PC-3 (cell line): ENCODE measurements around the gene KCTD8. TPM values are rescaled to one million over a fixed set of nuclear protein-coding genes. Genes with fewer than 3 reads are reported as not detected.

Experiments
- ATAC-seq: fragments of 200-7000 bp; cut with Tn5 transposase; 2 replicates; pipeline ENCODE4 v1.9.1; 2020; ENCODE audit warnings: mild to moderate bottlenecking, moderate library complexity
- BruUV-seq: library from RNA; stranded (reverse); fragments of 400-500 nt; replicated peaks from 2 replicates; lab custom pipeline; 2021; lab: Mats Ljungman, UMichigan
- CTCF ChIA-PET: fragments of 300-600 bp; sonication (Branson Sonifier 250); formaldehyde crosslinking; loops from one replicate; lab custom pipeline; 2022; ENCODE audit warnings: antibody characterized with exemption; lab: Charles Lee
- POLR2A ChIA-PET: fragments of 300-600 bp; sonication (Branson Sonifier 250); formaldehyde crosslinking; loops from one replicate; lab custom pipeline; 2022; ENCODE audit warnings: antibody characterized with exemption; ENCODE audit not compliant: unreplicated experiment; lab: Charles Lee
- DNase-seq: peaks from one replicate; pipeline ENCODE4 v3.0.0-alpha.2; 2015
- H2AFZ ChIP-seq: fragments of 300-600 bp; sonication (generic); 2 replicates; pipeline ENCODE4 v1.6.0; 2016; ENCODE audit warnings: antibody characterized with exemption, low read length
- H3F3A ChIP-seq: fragments of 300-600 bp; sonication (generic); one replicate; pipeline ENCODE4 v1.6.0; 2017; ENCODE audit warnings: antibody characterized with exemption, low read length, control low read depth, mild to moderate bottlenecking; ENCODE audit not compliant: unreplicated experiment
- H3K27ac ChIP-seq: fragments of 300-600 bp; sonication (generic); 2 replicates; pipeline ENCODE4 v1.5.1; 2016; ENCODE audit warnings: mild to moderate bottlenecking, low read length
- H3K27me3 ChIP-seq: fragments of 300-600 bp; sonication (generic); 2 replicates; pipeline ENCODE4 v1.6.1; 2016; ENCODE audit warnings: low read length, mixed read lengths
- H3K36me3 ChIP-seq: fragments of 300-600 bp; sonication (generic); 2 replicates; pipeline ENCODE4 v1.6.1; 2016; ENCODE audit warnings: low read depth, mixed run types, low read length, mixed read lengths
- H3K4me1 ChIP-seq: fragments of 300-600 bp; sonication (generic); 2 replicates; pipeline ENCODE4 v1.5.1; 2016; ENCODE audit warnings: low read length; ENCODE audit not compliant: insufficient read depth
- H3K4me2 ChIP-seq: fragments of 300-600 bp; sonication (generic); 2 replicates; pipeline ENCODE4 v1.6.0; 2016; ENCODE audit warnings: low read length
- H3K4me3 ChIP-seq: fragments of 300-600 bp; sonication (generic); 2 replicates; pipeline ENCODE4 v1.5.1; 2016; ENCODE audit warnings: mild to moderate bottlenecking, low read length, mixed read lengths
- H3K79me2 ChIP-seq: fragments of 300-600 bp; sonication (generic); 2 replicates; pipeline ENCODE4 v1.6.1; 2017; ENCODE audit warnings: low read length, mixed read lengths
- H3K9ac ChIP-seq: fragments of 300-600 bp; sonication (generic); 2 replicates; pipeline ENCODE4 v1.6.0; 2016; ENCODE audit warnings: mild to moderate bottlenecking, low read length
- H3K9me2 ChIP-seq: fragments of 300-600 bp; sonication (generic); replicated peaks from 2 replicates; pipeline ENCODE4 v1.6.1; 2016; ENCODE audit warnings: mixed run types, low read length, mixed read lengths
- H3K9me3 ChIP-seq: fragments of 300-600 bp; sonication (generic); 2 replicates; pipeline ENCODE4 v1.6.1; 2016; ENCODE audit warnings: low read length, mixed read lengths
- H4K20me1 ChIP-seq: fragments of 300-600 bp; sonication (generic); 2 replicates; pipeline ENCODE4 v1.6.1; 2016; ENCODE audit warnings: low read length, mixed read lengths
- CTCF ChIP-seq: fragments of 300-600 bp; sonication (generic); conservative IDR thresholded peaks from 2 replicates; pipeline ENCODE4 v1.5.1; 2017; ENCODE audit warnings: antibody characterized with exemption, low read depth, mild to moderate bottlenecking, low read length
- EZH2 ChIP-seq: fragments of 300-600 bp; sonication (generic); IDR thresholded peaks from one replicate; pipeline ENCODE4 v1.6.1; 2017; ENCODE audit warnings: antibody characterized with exemption, mild to moderate bottlenecking, low read length; ENCODE audit not compliant: unreplicated experiment
- EZH2phosphoT487 ChIP-seq: fragments of 300-600 bp; sonication (generic); IDR thresholded peaks from 2 replicates; pipeline ENCODE4 v1.6.1; 2018; ENCODE audit warnings: mild to moderate bottlenecking, antibody characterized with exemption, low read length, borderline replicate concordance
- intact Hi-C: fragments of 100-400 bp; cut with micrococcal nuclease; formaldehyde crosslinking; loops from 2 replicates; pipeline ENCODE4 v1.9.0; 2023
- total RNA-seq: library from RNA; depleted of rRNA; stranded (reverse); fragments of >200 nt; gene quantifications from 2 replicates; pipeline ENCODE4 v1.2.3, GENCODE V29; 2014

KCTD8 gene
- total RNA-seq, 1 experiment from 2014 or later = not detected

- no peaks in the 10 kb centered on the region for H3K79me2 ChIP-seq
- TF ChIP-seq EZH2phosphoT487 (no peak), EZH2 (no peak), CTCF (no peak)
- H2AFZ ChIP-seq = no peak overlapping the region
- TSS peak; percentile 36 for BruUV-seq
- no peaks in the 10 kb centered on the region for H3K9me2 ChIP-seq
- no peak overlapping the region for H3K27ac ChIP-seq
- H3K27me3 ChIP-seq = no peaks in the 10 kb centered on the region
- no peaks in the 10 kb centered on the region for H3K4me1 ChIP-seq
- H4K20me1 ChIP-seq = no peaks in the 10 kb centered on the region
- POLR2A ChIA-PET = no interaction called here
- intact Hi-C loops = no loop called here
- no peak overlapping the region for H3K9ac ChIP-seq
- H3K4me2 ChIP-seq = peak overlapping the region; percentile 92; the same call in 1 of the 2 replicates
- no peaks in the 10 kb centered on the region for H3K36me3 ChIP-seq
- no peak for DNase-seq
- CTCF ChIA-PET = no interaction called here
- no peaks in the 10 kb centered on the region for H3K9me3 ChIP-seq
- H3F3A ChIP-seq = no peaks in the 10 kb centered on the region
- no peak overlapping the region for H3K4me3 ChIP-seq
- ATAC-seq = no peak
Observed at GRCh38 chr4:44446801-44447562, 1.6 kb downstream of the KCTD8 start.

- no peaks in the 10 kb centered on the region for H3K9me3 ChIP-seq
- no peak for TF ChIP-seq CTCF
- no peak for DNase-seq
- no peak overlapping the region for H2AFZ ChIP-seq
- BruUV-seq = no TSS peak
- CTCF ChIA-PET = no interaction called here
- no peaks in the 10 kb centered on the region for H4K20me1 ChIP-seq
- H3K4me2 ChIP-seq = 0 out of 2 replicates have a peak overlapping the region, but pooled peaks have one; percentile 2
- intact Hi-C loops = no loop called here
- H3K4me1 ChIP-seq = no peaks in the 10 kb centered on the region
- no peaks in the 10 kb centered on the region for H3K9me2 ChIP-seq
- H3K9ac ChIP-seq = no peak overlapping the region
- POLR2A ChIA-PET = no interaction called here
- no peaks in the 10 kb centered on the region for H3K36me3 ChIP-seq
- H3K27ac ChIP-seq = no peak overlapping the region
- no peak for ATAC-seq
- H3K27me3 ChIP-seq = no peaks in the 10 kb centered on the region
- H3F3A ChIP-seq = no peaks in the 10 kb centered on the region
- no peak overlapping the region for H3K4me3 ChIP-seq
- no peaks in the 10 kb centered on the region for H3K79me2 ChIP-seq
Observed at GRCh38 chr4:44446191-44446590, 2.4 kb downstream of the KCTD8 start.

- Histone ChIP-seq H4K20me1 (no peaks in the 10 kb centered on the region), H3K27ac (no peak overlapping the region), H3K4me1 (peaks cover 9% of the 10 kb centered on the region; the same call in 1 of the 2 replicates), H3F3A (no peaks in the 10 kb centered on the region), H3K4me2 (no peak overlapping the region), H3K9ac (no peak overlapping the region), H3K27me3 (no peaks in the 10 kb centered on the region), H3K36me3 (no peaks in the 10 kb centered on the region), H3K79me2 (no peaks in the 10 kb centered on the region), H3K9me3 (no peaks in the 10 kb centered on the region), H3K9me2 (no peaks in the 10 kb centered on the region), H3K4me3 (no peak overlapping the region), H2AFZ (no peak overlapping the region)
- DNase-seq = no peak
- no TSS peak for BruUV-seq
- TF ChIP-seq EZH2 = no peak
- TF ChIP-seq EZH2phosphoT487 = no peak
- no peak for TF ChIP-seq CTCF
- no peak for ATAC-seq
- ChIA-PET CTCF (no interaction called here), POLR2A (no interaction called here)
- intact Hi-C loops = no loop called here
Observed at GRCh38 chr4:44438687-44439086, 9.9 kb downstream of the KCTD8 start.
